ENCODE measurements around the gene F2R. TPM values are rescaled to one million over a fixed set of nuclear protein-coding genes. Genes with fewer than 3 reads are reported as not detected.

The F2R gene
- total and polyA plus RNA-seq, 2 donors: 3.7 to 6.7 TPM

DNA sequence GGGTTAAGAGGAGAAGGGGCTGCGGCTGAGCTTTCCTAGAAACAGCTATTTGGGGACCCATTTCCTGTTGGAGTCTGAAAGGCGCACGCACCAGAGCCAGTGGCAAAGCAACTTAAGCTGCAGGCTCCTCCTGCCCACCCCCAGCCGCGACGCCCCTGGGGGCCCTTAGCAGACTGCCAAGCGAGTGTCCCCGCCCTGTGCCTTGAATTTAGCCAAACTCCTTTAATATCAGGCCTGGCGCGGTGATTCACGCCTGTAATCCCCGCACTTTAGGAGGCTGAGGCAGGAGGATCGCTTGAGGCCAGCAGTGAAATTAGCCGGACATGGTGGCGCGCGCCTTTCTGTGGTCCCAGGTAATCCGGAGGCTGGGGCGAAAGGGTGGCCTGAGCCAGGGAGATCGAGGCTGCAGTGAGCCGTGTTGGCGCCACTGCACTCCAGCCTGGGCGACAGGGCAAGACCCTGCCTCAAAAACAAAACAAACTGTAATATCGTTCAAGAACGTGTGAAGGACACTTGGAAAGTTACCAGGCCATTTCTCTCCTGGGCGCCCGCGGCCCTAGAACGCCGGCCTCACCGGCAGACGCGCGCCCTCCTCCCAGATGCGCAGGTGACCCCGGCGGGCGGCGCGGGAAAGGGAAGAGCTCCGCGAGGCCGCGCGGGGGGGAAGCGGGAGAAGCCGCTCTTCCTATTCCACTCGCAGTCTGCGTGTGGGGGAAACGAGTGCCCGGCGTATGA lies 1.0 kb upstream of the F2R start:
- Histone ChIP-seq H3K4me3 (ENCODE audit: low read length in 2 of 2) (peak overlapping the region; percentile 50 to 70), H3K36me3 (ENCODE audit: control insufficient read depth in 2 of 2, insufficient read depth in 2 of 2, low read length in 1 of 2) (no peaks in the 10 kb centered on the region), H3K27me3 (ENCODE audit: control insufficient read depth in 2 of 2, insufficient read depth in 1 of 2, low read length in 1 of 2) (peaks cover 14 to 38% of the 10 kb centered on the region in 2 donors), H3K27ac (ENCODE audit: low read depth in 1 of 2, low read length in 1 of 2) (no peak overlapping the region), H3K9me3 (ENCODE audit: control insufficient read depth in 2 of 2, insufficient read depth in 1 of 2, low read length in 1 of 2) (peaks cover 0 to 6% of the 10 kb centered on the region in 2 donors), H3K4me1 (ENCODE audit: control insufficient read depth in 2 of 2, insufficient read depth in 2 of 2, low read length in 2 of 2) (peaks cover 15% of the 10 kb centered on the region in 2 donors)
- peak in 5 of 9 donors; percentile 6 to 35 (median 15) for DNase-seq (ENCODE audit: low read depth in 6 of 9, low spot score in 9 of 9)
- WGBS: 4% methylated on average over 52 of the region's 52 CpGs

DNA sequence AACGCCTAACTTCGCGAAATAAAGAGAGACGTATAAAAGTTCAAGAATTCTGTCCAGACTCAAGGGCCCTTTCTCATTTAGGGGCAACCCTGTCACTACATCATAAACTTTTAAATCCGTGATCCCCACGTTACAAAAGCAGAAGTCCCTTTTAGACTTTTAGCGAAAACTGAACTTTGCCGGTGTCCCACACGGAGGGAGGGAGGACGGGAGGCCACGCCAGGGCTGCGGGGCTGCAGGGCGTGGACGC lies 515 bp upstream of the F2R start:
- peaks cover 14 to 38% of the 10 kb centered on the region in 2 donors for H3K27me3 ChIP-seq (ENCODE audit: control insufficient read depth in 2 of 2, insufficient read depth in 1 of 2, low read length in 1 of 2)
- peak in 4 of 9 donors; percentile 9 to 54 (median 27) for DNase-seq (ENCODE audit: low read depth in 6 of 9, low spot score in 9 of 9)
- 0% methylated on average over 14 of the region's 14 CpGs for WGBS
- H3K9me3 ChIP-seq (ENCODE audit: control insufficient read depth in 2 of 2, insufficient read depth in 1 of 2, low read length in 1 of 2): peaks cover 0 to 6% of the 10 kb centered on the region in 2 donors
- H3K4me1 ChIP-seq (ENCODE audit: control insufficient read depth in 2 of 2, insufficient read depth in 2 of 2, low read length in 2 of 2): peaks cover 15% of the 10 kb centered on the region in 2 donors
- peak overlapping the region; percentile 50 to 70 for H3K4me3 ChIP-seq (ENCODE audit: low read length in 2 of 2)
- H3K36me3 ChIP-seq (ENCODE audit: control insufficient read depth in 2 of 2, insufficient read depth in 2 of 2, low read length in 1 of 2): no peaks in the 10 kb centered on the region
- H3K27ac ChIP-seq (ENCODE audit: low read depth in 1 of 2, low read length in 1 of 2): peak overlapping the region in 1 of 2 donors; percentile 42

DNA sequence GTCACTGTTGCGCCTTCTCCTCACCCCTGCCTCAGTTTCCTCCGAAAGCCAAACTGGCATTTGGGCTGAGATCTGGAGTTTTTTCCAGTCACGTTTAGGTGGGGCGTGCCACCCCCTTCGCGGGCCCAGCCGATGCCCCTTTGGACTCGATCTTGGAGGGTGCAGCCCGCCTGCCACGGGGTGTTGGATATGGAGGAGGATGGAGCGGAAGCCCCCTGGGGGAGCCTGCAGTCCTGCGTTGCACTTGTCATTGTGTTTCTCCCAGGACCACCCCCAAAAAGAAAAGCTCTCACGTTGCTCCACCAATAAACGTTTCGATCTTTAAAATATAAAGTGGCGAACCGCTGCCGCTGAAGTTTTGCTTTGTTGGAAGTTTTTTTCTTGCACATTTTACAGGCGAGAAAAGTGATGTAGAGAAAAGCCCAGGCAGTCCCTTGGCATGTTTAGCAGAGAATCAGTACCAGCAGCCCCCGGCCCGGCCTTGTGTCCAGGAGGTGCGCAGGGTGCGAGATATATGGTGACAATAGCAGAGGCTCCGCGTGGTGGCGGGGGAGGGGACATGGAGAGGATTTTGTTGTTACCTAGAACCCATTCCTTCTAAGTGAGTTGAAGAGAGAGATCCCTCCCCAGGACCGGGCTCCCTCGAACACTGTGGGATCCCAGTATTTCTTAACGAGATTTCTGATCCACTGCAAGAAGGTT lies 681 bp downstream of the F2R start:
- DNase-seq (ENCODE audit: low read depth in 6 of 9, low spot score in 9 of 9): peak in 5 of 9 donors; percentile 3 to 44 (median 13)
- Histone ChIP-seq H3K4me1 (ENCODE audit: control insufficient read depth in 2 of 2, insufficient read depth in 2 of 2, low read length in 2 of 2) (peaks cover 15% of the 10 kb centered on the region in 2 donors), H3K27me3 (ENCODE audit: control insufficient read depth in 2 of 2, insufficient read depth in 1 of 2, low read length in 1 of 2) (peaks cover 14 to 38% of the 10 kb centered on the region in 2 donors), H3K9me3 (ENCODE audit: control insufficient read depth in 2 of 2, insufficient read depth in 1 of 2, low read length in 1 of 2) (peaks cover 0 to 6% of the 10 kb centered on the region in 2 donors), H3K27ac (ENCODE audit: low read depth in 1 of 2, low read length in 1 of 2) (no peak overlapping the region), H3K36me3 (ENCODE audit: control insufficient read depth in 2 of 2, insufficient read depth in 2 of 2, low read length in 1 of 2) (no peaks in the 10 kb centered on the region), H3K4me3 (ENCODE audit: low read length in 2 of 2) (peak overlapping the region; percentile 48 to 70)
- WGBS: 3% methylated on average over 29 of the region's 29 CpGs

GRCh38 chr5:76717222-76718083 lies 1.5 kb downstream of the F2R start:
- H3K36me3 ChIP-seq (ENCODE audit: control insufficient read depth in 2 of 2, insufficient read depth in 2 of 2, low read length in 1 of 2): no peaks in the 10 kb centered on the region
- H3K27ac ChIP-seq (ENCODE audit: low read depth in 1 of 2, low read length in 1 of 2): no peak overlapping the region
- peaks cover 15% of the 10 kb centered on the region in 2 donors for H3K4me1 ChIP-seq (ENCODE audit: control insufficient read depth in 2 of 2, insufficient read depth in 2 of 2, low read length in 2 of 2)
- DNase-seq (ENCODE audit: low read depth in 6 of 9, low spot score in 9 of 9): no peak
- H3K27me3 ChIP-seq (ENCODE audit: control insufficient read depth in 2 of 2, insufficient read depth in 1 of 2, low read length in 1 of 2): peaks cover 14 to 38% of the 10 kb centered on the region in 2 donors
- no peak overlapping the region for H3K4me3 ChIP-seq (ENCODE audit: low read length in 2 of 2)
- H3K9me3 ChIP-seq (ENCODE audit: control insufficient read depth in 2 of 2, insufficient read depth in 1 of 2, low read length in 1 of 2): peaks cover 0 to 6% of the 10 kb centered on the region in 2 donors
- whole genome bisulfite sequencing: 85% methylated on average over 11 of the region's 11 CpGs

GRCh38 chr5:76718381-76718832 lies 2.5 kb downstream of the F2R start:
- DNase-seq (ENCODE audit: low read depth in 6 of 9, low spot score in 9 of 9): no peak
- H3K27ac ChIP-seq (ENCODE audit: low read depth in 1 of 2, low read length in 1 of 2): no peak overlapping the region

DNA sequence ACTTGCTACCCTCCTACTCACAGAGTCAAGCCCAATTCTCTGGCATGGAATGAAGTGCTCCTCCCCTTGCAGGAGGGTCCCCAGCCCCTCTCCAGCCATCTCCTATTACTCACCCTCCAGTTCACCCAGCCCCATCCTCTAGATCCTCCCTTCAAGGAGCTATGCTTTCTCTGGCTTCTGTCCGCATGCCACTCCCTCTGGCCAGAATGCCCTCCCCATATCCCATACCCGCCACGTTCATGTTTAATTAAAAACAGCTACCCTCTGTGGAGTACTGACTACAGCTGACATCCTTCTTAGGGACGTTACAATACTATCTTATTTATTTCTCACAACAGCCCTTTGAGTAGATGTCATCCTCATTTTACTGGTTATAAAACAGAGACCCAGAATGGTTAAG lies 3.0 kb downstream of the F2R start:
- no peak overlapping the region for H3K4me3 ChIP-seq (ENCODE audit: low read length in 2 of 2)
- DNase-seq (ENCODE audit: low read depth in 6 of 9, low spot score in 9 of 9): no peak
- 85% methylated on average over 4 of the region's 4 CpGs for WGBS
- peaks cover 0 to 6% of the 10 kb centered on the region in 2 donors for H3K9me3 ChIP-seq (ENCODE audit: control insufficient read depth in 2 of 2, insufficient read depth in 1 of 2, low read length in 1 of 2)
- peaks cover 14 to 32% of the 10 kb centered on the region in 2 donors for H3K27me3 ChIP-seq (ENCODE audit: control insufficient read depth in 2 of 2, insufficient read depth in 1 of 2, low read length in 1 of 2)
- H3K36me3 ChIP-seq (ENCODE audit: control insufficient read depth in 2 of 2, insufficient read depth in 2 of 2, low read length in 1 of 2): no peaks in the 10 kb centered on the region
- peaks cover 15% of the 10 kb centered on the region in 2 donors for H3K4me1 ChIP-seq (ENCODE audit: control insufficient read depth in 2 of 2, insufficient read depth in 2 of 2, low read length in 2 of 2)
- H3K27ac ChIP-seq (ENCODE audit: low read depth in 1 of 2, low read length in 1 of 2): no peak overlapping the region

More at GRCh38 chr5:76718381-76718832, 2.5 kb downstream of the F2R start:
- Histone ChIP-seq H3K36me3 (ENCODE audit: control insufficient read depth in 2 of 2, insufficient read depth in 2 of 2, low read length in 1 of 2) (no peaks in the 10 kb centered on the region), H3K9me3 (ENCODE audit: control insufficient read depth in 2 of 2, insufficient read depth in 1 of 2, low read length in 1 of 2) (peaks cover 0 to 6% of the 10 kb centered on the region in 2 donors), H3K4me1 (ENCODE audit: control insufficient read depth in 2 of 2, insufficient read depth in 2 of 2, low read length in 2 of 2) (peaks cover 15% of the 10 kb centered on the region in 2 donors), H3K27me3 (ENCODE audit: control insufficient read depth in 2 of 2, insufficient read depth in 1 of 2, low read length in 1 of 2) (peaks cover 14 to 36% of the 10 kb centered on the region in 2 donors), H3K4me3 (ENCODE audit: low read length in 2 of 2) (no peak overlapping the region)
- 97% methylated on average over 5 of the region's 5 CpGs for WGBS

GRCh38 chr5:76720988-76721569 lies 5.2 kb downstream of the F2R start:
- WGBS: 65% methylated on average over 10 of the region's 10 CpGs
- Histone ChIP-seq H3K27me3 (ENCODE audit: control insufficient read depth in 2 of 2, insufficient read depth in 1 of 2, low read length in 1 of 2) (peaks cover 0 to 11% of the 10 kb centered on the region in 2 donors), H3K4me3 (ENCODE audit: low read length in 2 of 2) (no peak overlapping the region), H3K36me3 (ENCODE audit: control insufficient read depth in 2 of 2, insufficient read depth in 2 of 2, low read length in 1 of 2) (no peaks in the 10 kb centered on the region), H3K9me3 (ENCODE audit: control insufficient read depth in 2 of 2, insufficient read depth in 1 of 2, low read length in 1 of 2) (no peaks in the 10 kb centered on the region), H3K4me1 (ENCODE audit: control insufficient read depth in 2 of 2, insufficient read depth in 2 of 2, low read length in 2 of 2) (peaks cover 2 to 7% of the 10 kb centered on the region in 2 donors), H3K27ac (ENCODE audit: low read depth in 1 of 2, low read length in 1 of 2) (no peak overlapping the region)
- no peak for DNase-seq (ENCODE audit: low read depth in 6 of 9, low spot score in 9 of 9)

- no peaks in the 10 kb centered on the region for H3K9me3 ChIP-seq (ENCODE audit: control insufficient read depth in 2 of 2, insufficient read depth in 1 of 2, low read length in 1 of 2)
- H3K4me3 ChIP-seq (ENCODE audit: low read length in 2 of 2): no peak overlapping the region
- DNase-seq (ENCODE audit: low read depth in 6 of 9, low spot score in 9 of 9): no peak
- 97% methylated on average over 1 of the region's 1 CpG for WGBS
- no peak overlapping the region for H3K27ac ChIP-seq (ENCODE audit: low read depth in 1 of 2, low read length in 1 of 2)
- no peaks in the 10 kb centered on the region for H3K36me3 ChIP-seq (ENCODE audit: control insufficient read depth in 2 of 2, insufficient read depth in 2 of 2, low read length in 1 of 2)
- H3K4me1 ChIP-seq (ENCODE audit: control insufficient read depth in 2 of 2, insufficient read depth in 2 of 2, low read length in 2 of 2): no peaks in the 10 kb centered on the region
- no peaks in the 10 kb centered on the region for H3K27me3 ChIP-seq (ENCODE audit: control insufficient read depth in 2 of 2, insufficient read depth in 1 of 2, low read length in 1 of 2)
These were observed 7.3 kb downstream of the F2R start for GRCh38 chr5:76723266-76723665.

All from thymus (tissue), 11 donors.